ENCODE measurements around the gene KMT2C. TPM values are rescaled to one million over a fixed set of nuclear protein-coding genes. Genes with fewer than 3 reads are reported as not detected.

KMT2C gene
- total RNA-seq, 5 donors from 2014 or later (not counting 1 experiment from before 2014, with no cell fraction given), result 90.8 to 134 (median 116) TPM

DNA sequence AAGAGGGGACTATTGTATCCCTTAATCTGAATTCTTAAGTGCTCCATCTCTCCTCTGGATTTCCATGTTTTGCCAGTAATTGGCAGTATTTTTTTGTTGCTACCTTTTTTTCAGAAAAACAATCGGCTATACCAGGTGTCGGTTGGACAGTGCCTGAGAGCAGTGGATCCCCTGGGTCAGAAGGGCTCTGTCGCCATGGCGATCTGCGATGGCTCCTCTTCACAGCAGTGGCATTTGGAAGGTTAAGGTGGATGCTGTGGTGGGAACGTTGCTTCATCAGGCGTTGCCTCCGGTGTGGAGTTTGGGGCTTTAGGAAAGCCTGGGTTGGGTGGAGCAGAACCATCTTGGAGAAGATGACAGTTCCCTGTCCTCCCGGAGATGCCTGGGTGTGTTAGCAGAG is 314.4 kb downstream of the KMT2C start:
- Mint-ChIP-seq H3K4me1 (peaks cover 15 to 24% (median 19%) of the 10 kb centered on the region in 3 donors), H3K9me3 (peaks cover 10 to 11% (median 11%) of the 10 kb centered on the region in 3 donors), H3K27me3 (no peaks in the 10 kb centered on the region), H3K4me3 (no peak overlapping the region), H3K36me3 (peaks cover 76% of the 10 kb centered on the region), H3K27ac (no peak overlapping the region)
- H3K9me3 ChIP-seq, result no peaks in the 10 kb centered on the region
- ATAC-seq (replicated peaks in 1 of 4) (no peak), DNase-seq (no peak)
- H3K4me1 ChIP-seq (ENCODE audit: control insufficient read depth in 1 of 2, extremely low read depth in 1 of 2, insufficient read depth in 2 of 2, low read length in 2 of 2), result peaks cover 0 to 4% of the 10 kb centered on the region in 2 experiments
- WGBS (ENCODE audit: insufficient coverage), result 98% methylated on average over 6 of the region's 9 CpGs
- POLR2A ChIA-PET, result no interaction called here
- no peak overlapping the region for H3K27ac ChIP-seq (ENCODE audit: low read length)
- H3K4me3 ChIP-seq (ENCODE audit: control insufficient read depth in 1 of 2, extremely low read depth in 1 of 2, low read length in 1 of 2), result no peak overlapping the region
- peaks cover 9 to 73% of the 10 kb centered on the region in 2 donors for H3K36me3 ChIP-seq (ENCODE audit: control insufficient read depth in 2 of 2, extremely low read depth in 1 of 2, insufficient read depth in 1 of 2, low read length in 1 of 2)
- CTCF ChIA-PET, result interaction anchor here in 1 of 2 donors (0.6 kb wide), 1 partner anchor 14 kb away, joined by 3 read pairs; no protein-coding TSS in a partner anchor
- H3K27me3 ChIP-seq (replicated peaks in 1 of 2; ENCODE audit: control insufficient read depth in 2 of 2, extremely low read depth in 1 of 2, insufficient read depth in 2 of 2, low read length in 1 of 2), result no peaks in the 10 kb centered on the region

DNA sequence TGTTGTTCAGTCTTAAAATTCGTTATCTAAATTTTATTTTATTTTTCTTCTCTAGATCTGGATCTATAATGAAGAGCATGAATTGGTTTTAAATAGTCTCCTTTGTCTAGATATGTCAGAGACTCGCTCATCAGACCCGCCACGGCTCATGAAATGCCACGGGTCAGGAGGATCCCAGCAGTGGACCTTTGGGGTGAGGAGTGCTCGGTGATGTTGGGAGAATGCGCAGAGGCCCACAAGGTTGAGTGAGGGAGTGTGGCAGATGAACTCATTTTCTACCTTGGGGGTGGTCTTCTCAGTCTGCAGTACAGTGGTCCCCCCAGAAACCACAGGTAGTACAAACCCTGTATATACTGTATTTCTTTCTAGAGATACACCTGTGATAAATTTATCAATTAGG is 315.0 kb downstream of the KMT2C start:
- H3K4me1 Mint-ChIP-seq, result peaks cover 15 to 24% (median 19%) of the 10 kb centered on the region in 3 donors
- no peaks in the 10 kb centered on the region for H3K27me3 Mint-ChIP-seq
- ATAC-seq (replicated peaks in 1 of 4) (no peak), DNase-seq (no peak)
- WGBS (ENCODE audit: insufficient coverage), result 100% methylated on average over 3 of the region's 7 CpGs
- Histone ChIP-seq H3K4me1 (ENCODE audit: control insufficient read depth in 1 of 2, extremely low read depth in 1 of 2, insufficient read depth in 2 of 2, low read length in 2 of 2) (peaks cover 0 to 4% of the 10 kb centered on the region in 2 experiments), H3K4me3 (ENCODE audit: control insufficient read depth in 1 of 2, extremely low read depth in 1 of 2, low read length in 1 of 2) (no peak overlapping the region), H3K9me3 (no peaks in the 10 kb centered on the region), H3K36me3 (ENCODE audit: control insufficient read depth in 2 of 2, extremely low read depth in 1 of 2, insufficient read depth in 1 of 2, low read length in 1 of 2) (peaks cover 9 to 73% of the 10 kb centered on the region in 2 donors), H3K27ac (ENCODE audit: low read length) (no peak overlapping the region), H3K27me3 (replicated peaks in 1 of 2; ENCODE audit: control insufficient read depth in 2 of 2, extremely low read depth in 1 of 2, insufficient read depth in 2 of 2, low read length in 1 of 2) (no peaks in the 10 kb centered on the region)
- ChIA-PET CTCF (interaction anchor here in 1 of 2 donors (0.6 kb wide), 1 partner anchor 29 kb away, joined by 3 read pairs; no protein-coding TSS in a partner anchor), POLR2A (no interaction called here)
- no peak overlapping the region for H3K4me3 Mint-ChIP-seq
- H3K36me3 Mint-ChIP-seq, result peaks cover 76% of the 10 kb centered on the region
- no peak overlapping the region for H3K27ac Mint-ChIP-seq
- peaks cover 10 to 11% (median 11%) of the 10 kb centered on the region in 3 donors for H3K9me3 Mint-ChIP-seq

DNA sequence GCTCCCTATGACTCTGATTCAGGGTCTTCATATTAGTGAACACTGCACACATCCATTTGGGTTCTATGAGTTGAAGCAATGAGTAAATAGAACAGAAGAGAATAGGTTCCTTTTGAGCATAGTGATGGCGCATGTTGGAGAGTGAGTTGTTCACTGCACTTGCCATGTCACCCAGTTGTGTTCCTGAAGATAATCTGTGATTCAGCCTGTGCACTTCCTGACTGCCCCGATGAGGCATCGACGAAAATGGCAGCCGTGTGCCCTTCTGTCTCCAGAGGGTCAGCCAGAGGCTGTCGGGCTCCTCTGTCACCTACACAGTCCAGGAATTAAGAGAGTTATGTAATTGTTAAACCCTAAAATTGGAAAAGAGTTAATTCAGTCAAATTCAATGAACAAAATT is 315.6 kb downstream of the KMT2C start:
- H3K4me1 ChIP-seq (ENCODE audit: control insufficient read depth in 1 of 2, extremely low read depth in 1 of 2, insufficient read depth in 2 of 2, low read length in 2 of 2), result peaks cover 0 to 4% of the 10 kb centered on the region in 2 experiments
- H3K27me3 Mint-ChIP-seq, result no peaks in the 10 kb centered on the region
- ChIA-PET CTCF (interaction anchor here in 1 of 2 donors (0.6 kb wide), 1 partner anchor 29 kb away, joined by 3 read pairs; no protein-coding TSS in a partner anchor), POLR2A (no interaction called here)
- H3K4me3 ChIP-seq (ENCODE audit: control insufficient read depth in 1 of 2, extremely low read depth in 1 of 2, low read length in 1 of 2), result no peak overlapping the region
- H3K27me3 ChIP-seq (replicated peaks in 1 of 2; ENCODE audit: control insufficient read depth in 2 of 2, extremely low read depth in 1 of 2, insufficient read depth in 2 of 2, low read length in 1 of 2), result no peaks in the 10 kb centered on the region
- peaks cover 10 to 11% (median 11%) of the 10 kb centered on the region in 3 donors for H3K9me3 Mint-ChIP-seq
- no peak overlapping the region for H3K27ac ChIP-seq (ENCODE audit: low read length)
- WGBS (ENCODE audit: insufficient coverage), result 100% methylated on average over 1 of the region's 6 CpGs
- peaks cover 9 to 74% of the 10 kb centered on the region in 2 donors for H3K36me3 ChIP-seq (ENCODE audit: control insufficient read depth in 2 of 2, extremely low read depth in 1 of 2, insufficient read depth in 1 of 2, low read length in 1 of 2)
- H3K27ac Mint-ChIP-seq, result no peak overlapping the region
- peaks cover 15 to 24% (median 19%) of the 10 kb centered on the region in 3 donors for H3K4me1 Mint-ChIP-seq
- ATAC-seq (replicated peaks in 1 of 4) (no peak), DNase-seq (no peak)
- peaks cover 70% of the 10 kb centered on the region for H3K36me3 Mint-ChIP-seq
- H3K9me3 ChIP-seq, result no peaks in the 10 kb centered on the region
- H3K4me3 Mint-ChIP-seq, result no peak overlapping the region

DNA sequence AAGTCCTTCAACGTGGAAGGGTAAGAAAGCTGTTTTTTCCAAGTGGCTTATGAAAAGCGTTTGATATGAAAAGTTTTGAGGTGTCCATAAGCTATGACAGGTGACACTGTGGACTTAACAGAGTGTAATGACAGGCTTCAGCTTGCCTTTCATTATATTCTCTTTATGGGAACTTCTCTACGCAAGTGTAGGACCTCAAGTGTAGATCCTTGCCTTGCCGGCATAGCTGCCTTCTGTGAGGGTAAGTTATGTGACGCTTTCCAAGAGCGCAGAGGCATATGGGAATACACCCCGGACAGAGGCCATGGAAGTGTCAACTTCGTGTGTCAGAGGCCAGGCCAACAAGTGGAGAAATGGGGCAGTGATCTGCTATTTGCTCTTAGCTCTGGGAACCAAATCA is 318.4 kb downstream of the KMT2C start:
- Histone ChIP-seq H3K36me3 (ENCODE audit: control insufficient read depth in 2 of 2, extremely low read depth in 1 of 2, insufficient read depth in 1 of 2, low read length in 1 of 2) (peaks cover 9 to 69% of the 10 kb centered on the region in 2 donors), H3K4me1 (ENCODE audit: control insufficient read depth in 1 of 2, extremely low read depth in 1 of 2, insufficient read depth in 2 of 2, low read length in 2 of 2) (peaks cover 0 to 3% of the 10 kb centered on the region in 2 experiments), H3K9me3 (no peaks in the 10 kb centered on the region), H3K27ac (ENCODE audit: low read length) (no peak overlapping the region), H3K4me3 (ENCODE audit: control insufficient read depth in 1 of 2, extremely low read depth in 1 of 2, low read length in 1 of 2) (no peak overlapping the region), H3K27me3 (replicated peaks in 1 of 2; ENCODE audit: control insufficient read depth in 2 of 2, extremely low read depth in 1 of 2, insufficient read depth in 2 of 2, low read length in 1 of 2) (no peaks in the 10 kb centered on the region)
- H3K27me3 Mint-ChIP-seq, result no peaks in the 10 kb centered on the region
- POLR2A ChIA-PET, result interaction anchor here in 1 of 2 donors (0.7 kb wide), 1 partner anchor 38 kb away, joined by 3 read pairs; no protein-coding TSS in a partner anchor
- 90% methylated on average over 7 of the region's 8 CpGs for WGBS (ENCODE audit: insufficient coverage)
- no peak overlapping the region for H3K4me3 Mint-ChIP-seq
- DNase-seq (no peak), ATAC-seq (replicated peaks in 1 of 4) (no peak)
- CTCF ChIA-PET, result interaction anchor here in 1 of 2 donors (0.6 kb wide), 1 partner anchor 39 kb away, joined by 3 read pairs; no protein-coding TSS in a partner anchor
- H3K4me1 Mint-ChIP-seq, result peaks cover 8 to 11% (median 11%) of the 10 kb centered on the region in 3 donors
- no peaks in the 10 kb centered on the region for H3K9me3 Mint-ChIP-seq
- peaks cover 60% of the 10 kb centered on the region for H3K36me3 Mint-ChIP-seq
- H3K27ac Mint-ChIP-seq, result no peak overlapping the region

DNA sequence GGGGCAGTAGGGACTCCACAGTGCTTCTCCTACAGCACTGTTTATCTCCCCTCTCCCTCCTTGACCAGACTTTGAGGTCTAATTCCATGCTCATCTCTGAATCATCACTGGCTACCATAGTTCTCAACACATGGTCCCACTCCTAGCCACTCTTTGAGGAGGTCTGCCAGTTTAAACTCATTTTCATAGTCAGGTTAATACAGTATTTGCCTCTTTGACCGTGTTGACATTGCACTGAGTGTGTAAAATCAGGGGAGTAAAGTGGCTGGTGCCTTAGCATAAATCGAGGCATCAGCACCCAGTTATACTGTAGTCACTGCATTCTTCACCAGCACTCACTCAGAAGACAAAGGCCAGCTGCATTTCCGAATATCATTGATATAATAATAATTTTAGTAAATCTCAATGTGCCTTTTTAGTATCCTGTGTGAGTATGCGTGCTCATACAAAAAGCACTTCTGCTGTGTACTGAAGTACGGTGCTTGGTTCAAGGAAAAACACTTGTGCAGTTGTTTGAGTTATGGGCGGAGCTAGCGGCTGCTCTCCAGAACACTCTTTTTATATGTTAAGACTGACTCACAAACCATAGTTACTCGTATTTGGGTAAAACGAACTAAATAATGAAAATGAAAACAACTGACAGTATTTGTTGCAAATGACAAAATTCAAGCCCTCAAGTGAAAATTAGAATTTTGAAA is 320.6 kb downstream of the KMT2C start:
- H3K9me3 Mint-ChIP-seq, result no peaks in the 10 kb centered on the region
- H3K4me3 Mint-ChIP-seq, result no peak overlapping the region
- H3K27ac ChIP-seq (ENCODE audit: low read length), result no peak overlapping the region
- no peak overlapping the region for H3K27ac Mint-ChIP-seq
- no peak for DNase-seq
- no peaks in the 10 kb centered on the region for H3K9me3 ChIP-seq
- no peak for ATAC-seq (replicated peaks in 1 of 4)
- H3K4me1 ChIP-seq (ENCODE audit: control insufficient read depth in 1 of 2, extremely low read depth in 1 of 2, insufficient read depth in 2 of 2, low read length in 2 of 2), result no peaks in the 10 kb centered on the region
- 92% methylated on average over 2 of the region's 9 CpGs for WGBS (ENCODE audit: insufficient coverage)
- H3K36me3 ChIP-seq (ENCODE audit: control insufficient read depth in 2 of 2, extremely low read depth in 1 of 2, insufficient read depth in 1 of 2, low read length in 1 of 2), result peaks cover 3 to 59% of the 10 kb centered on the region in 2 donors
- H3K27me3 ChIP-seq (replicated peaks in 1 of 2; ENCODE audit: control insufficient read depth in 2 of 2, extremely low read depth in 1 of 2, insufficient read depth in 2 of 2, low read length in 1 of 2), result no peaks in the 10 kb centered on the region
- ChIA-PET CTCF (interaction anchor here in 1 of 2 donors (0.8 kb wide), 1 partner anchor 35 kb away, joined by 3 read pairs; no protein-coding TSS in a partner anchor), POLR2A (no interaction called here)
- no peak overlapping the region for H3K4me3 ChIP-seq (ENCODE audit: control insufficient read depth in 1 of 2, extremely low read depth in 1 of 2, low read length in 1 of 2)
- no peaks in the 10 kb centered on the region for H3K4me1 Mint-ChIP-seq
- peaks cover 51% of the 10 kb centered on the region for H3K36me3 Mint-ChIP-seq
- no peaks in the 10 kb centered on the region for H3K27me3 Mint-ChIP-seq

GRCh38 chr7:152112829-152113228 is 323.0 kb downstream of the KMT2C start:
- DNase-seq (no peak), ATAC-seq (replicated peaks in 1 of 4) (no peak)
- Histone ChIP-seq H3K4me3 (ENCODE audit: control insufficient read depth in 1 of 2, extremely low read depth in 1 of 2, low read length in 1 of 2) (no peak overlapping the region), H3K27me3 (replicated peaks in 1 of 2; ENCODE audit: control insufficient read depth in 2 of 2, extremely low read depth in 1 of 2, insufficient read depth in 2 of 2, low read length in 1 of 2) (no peaks in the 10 kb centered on the region), H3K9me3 (no peaks in the 10 kb centered on the region), H3K36me3 (ENCODE audit: control insufficient read depth in 2 of 2, extremely low read depth in 1 of 2, insufficient read depth in 1 of 2, low read length in 1 of 2) (peaks cover 5 to 44% of the 10 kb centered on the region in 2 donors), H3K27ac (ENCODE audit: low read length) (no peak overlapping the region), H3K4me1 (ENCODE audit: control insufficient read depth in 1 of 2, extremely low read depth in 1 of 2, insufficient read depth in 2 of 2, low read length in 2 of 2) (peaks cover 0 to 2% of the 10 kb centered on the region in 2 experiments)
- peaks cover 5 to 7% (median 6%) of the 10 kb centered on the region in 3 donors for H3K4me1 Mint-ChIP-seq
- no peak overlapping the region for H3K27ac Mint-ChIP-seq
- no peaks in the 10 kb centered on the region for H3K9me3 Mint-ChIP-seq
- no peaks in the 10 kb centered on the region for H3K27me3 Mint-ChIP-seq
- no peak overlapping the region for H3K4me3 Mint-ChIP-seq
- ChIA-PET POLR2A (no interaction called here), CTCF (interaction anchor here in 1 of 2 donors (0.7 kb wide), 1 partner anchor 102 kb away, joined by 3 read pairs; no protein-coding TSS in a partner anchor)
- H3K36me3 Mint-ChIP-seq, result peaks cover 42% of the 10 kb centered on the region

All from T-cell (primary cell).